ENCODE measurements around the gene NRL. TPM values are rescaled to one million over a fixed set of nuclear protein-coding genes. Genes with fewer than 3 reads are reported as not detected.

NRL gene
- polyA plus RNA-seq, 3 donors, result 1.1 to 1.5 (median 1.3) TPM

- Mint-ChIP-seq H3K4me3 (no peak overlapping the region), H3K36me3 (peaks cover 46 to 73% of the 10 kb centered on the region in 2 donors), H3K9me3 (no peaks in the 10 kb centered on the region), H3K27ac (peak overlapping the region in 6 of 7 donors; percentile 23 to 72 (median 41)), H3K27me3 (ENCODE audit: low read depth in 3 of 3) (peaks cover 0 to 5% (median 0%) of the 10 kb centered on the region in 3 donors), H3K4me1 (peaks cover 4% of the 10 kb centered on the region)
- H3K36me3 ChIP-seq (replicated peaks in 1 of 2; ENCODE audit: control insufficient read depth in 1 of 2, insufficient read depth in 2 of 2, low read length in 2 of 2), result peaks cover 51 to 61% of the 10 kb centered on the region in 2 donors
- WGBS (ENCODE audit: insufficient coverage), result 100% methylated on average over 4 of the region's 9 CpGs
- H3K4me3 ChIP-seq (replicated peaks in 1 of 3; ENCODE audit: low read depth in 2 of 3, low read length in 3 of 3), result no peak overlapping the region
- no peak overlapping the region for H2AFZ ChIP-seq (ENCODE audit: insufficient read depth, low read depth, low read length, poor library complexity, severe bottlenecking)
- no peaks in the 10 kb centered on the region for H3K79me2 ChIP-seq (ENCODE audit: insufficient read depth, low read length)
- H3K4me1 ChIP-seq (ENCODE audit: control insufficient read depth in 1 of 2, insufficient read depth in 2 of 2, low read length in 2 of 2), result no peaks in the 10 kb centered on the region
- TF ChIP-seq, protein P1, sequence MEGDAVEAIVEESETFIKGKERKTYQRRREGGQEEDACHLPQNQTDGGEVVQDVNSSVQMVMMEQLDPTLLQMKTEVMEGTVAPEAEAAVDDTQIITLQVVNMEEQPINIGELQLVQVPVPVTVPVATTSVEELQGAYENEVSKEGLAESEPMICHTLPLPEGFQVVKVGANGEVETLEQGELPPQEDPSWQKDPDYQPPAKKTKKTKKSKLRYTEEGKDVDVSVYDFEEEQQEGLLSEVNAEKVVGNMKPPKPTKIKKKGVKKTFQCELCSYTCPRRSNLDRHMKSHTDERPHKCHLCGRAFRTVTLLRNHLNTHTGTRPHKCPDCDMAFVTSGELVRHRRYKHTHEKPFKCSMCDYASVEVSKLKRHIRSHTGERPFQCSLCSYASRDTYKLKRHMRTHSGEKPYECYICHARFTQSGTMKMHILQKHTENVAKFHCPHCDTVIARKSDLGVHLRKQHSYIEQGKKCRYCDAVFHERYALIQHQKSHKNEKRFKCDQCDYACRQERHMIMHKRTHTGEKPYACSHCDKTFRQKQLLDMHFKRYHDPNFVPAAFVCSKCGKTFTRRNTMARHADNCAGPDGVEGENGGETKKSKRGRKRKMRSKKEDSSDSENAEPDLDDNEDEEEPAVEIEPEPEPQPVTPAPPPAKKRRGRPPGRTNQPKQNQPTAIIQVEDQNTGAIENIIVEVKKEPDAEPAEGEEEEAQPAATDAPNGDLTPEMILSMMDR (IDR thresholded peaks at IDR 0.05), result no peak
- no peak for DNase-seq
- no peaks in the 10 kb centered on the region for H4K20me1 ChIP-seq (ENCODE audit: insufficient read depth, low read length)
- no peak overlapping the region for H3K9ac ChIP-seq (ENCODE audit: insufficient read depth, low read length, poor library complexity, severe bottlenecking)
- peak overlapping the region in 1 of 2 donors; percentile 24 for H3K27ac ChIP-seq (ENCODE audit: low read depth in 1 of 2, low read length in 2 of 2)
- no peak overlapping the region for H3K4me2 ChIP-seq (replicated peaks; ENCODE audit: extremely low read depth, low read length, poor library complexity, severe bottlenecking)
- no peaks in the 10 kb centered on the region for H3K27me3 ChIP-seq (ENCODE audit: control insufficient read depth in 2 of 2, insufficient read depth in 2 of 2, low read length in 2 of 2)
- no peaks in the 10 kb centered on the region for H3K9me3 ChIP-seq (replicated peaks in 1 of 2; ENCODE audit: control insufficient read depth in 1 of 2, insufficient read depth in 1 of 2, low read length in 2 of 2)
- intact Hi-C loops (cut with micrococcal nuclease), result no loop called here
Measured at GRCh38 chr14:24123424-24124417, 9.0 kb upstream of the NRL start.

DNA sequence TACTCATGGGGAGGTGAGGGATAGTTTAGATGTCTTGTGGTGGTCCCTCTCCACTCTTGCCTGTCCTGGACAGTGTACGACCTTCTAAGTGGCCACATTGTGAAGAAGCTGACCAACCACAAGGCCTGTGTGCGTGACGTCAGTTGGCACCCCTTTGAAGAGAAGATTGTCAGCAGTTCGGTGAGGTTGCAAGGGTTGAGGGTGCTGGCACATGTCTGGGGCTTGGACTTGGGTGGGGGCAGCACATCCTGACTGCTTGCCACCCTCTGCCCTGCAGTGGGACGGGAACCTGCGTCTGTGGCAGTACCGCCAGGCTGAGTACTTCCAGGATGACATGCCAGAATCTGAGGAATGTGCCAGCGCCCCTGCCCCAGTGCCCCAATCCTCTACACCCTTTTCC is 8.1 kb upstream of the NRL start:
- Histone ChIP-seq H3K4me3 (replicated peaks in 1 of 3; ENCODE audit: low read depth in 2 of 3, low read length in 3 of 3) (no peak overlapping the region), H3K36me3 (replicated peaks in 1 of 2; ENCODE audit: control insufficient read depth in 1 of 2, insufficient read depth in 2 of 2, low read length in 2 of 2) (peaks cover 59 to 69% of the 10 kb centered on the region in 2 donors), H3K79me2 (ENCODE audit: insufficient read depth, low read length) (no peaks in the 10 kb centered on the region), H3K9me3 (replicated peaks in 1 of 2; ENCODE audit: control insufficient read depth in 1 of 2, insufficient read depth in 1 of 2, low read length in 2 of 2) (no peaks in the 10 kb centered on the region), H3K27me3 (ENCODE audit: control insufficient read depth in 2 of 2, insufficient read depth in 2 of 2, low read length in 2 of 2) (no peaks in the 10 kb centered on the region), H3K9ac (ENCODE audit: insufficient read depth, low read length, poor library complexity, severe bottlenecking) (no peak overlapping the region), H2AFZ (ENCODE audit: insufficient read depth, low read depth, low read length, poor library complexity, severe bottlenecking) (no peak overlapping the region), H3K27ac (ENCODE audit: low read depth in 1 of 2, low read length in 2 of 2) (no peak overlapping the region), H3K4me2 (replicated peaks; ENCODE audit: extremely low read depth, low read length, poor library complexity, severe bottlenecking) (no peak overlapping the region), H4K20me1 (ENCODE audit: insufficient read depth, low read length) (no peaks in the 10 kb centered on the region), H3K4me1 (ENCODE audit: control insufficient read depth in 1 of 2, insufficient read depth in 2 of 2, low read length in 2 of 2) (no peaks in the 10 kb centered on the region)
- TF ChIP-seq, protein P1 (IDR thresholded peaks at IDR 0.05), result no peak
- peak overlapping the region in 2 of 7 donors; percentile 39 to 57 for H3K27ac Mint-ChIP-seq
- intact Hi-C loops (cut with micrococcal nuclease), result no loop called here
- no peak overlapping the region for H3K4me3 Mint-ChIP-seq
- no peak for DNase-seq
- peaks cover 55 to 82% of the 10 kb centered on the region in 2 donors for H3K36me3 Mint-ChIP-seq
- 93% methylated on average over 6 of the region's 8 CpGs for WGBS (ENCODE audit: insufficient coverage)
- H3K27me3 Mint-ChIP-seq (ENCODE audit: low read depth in 3 of 3), result peaks cover 0 to 5% (median 0%) of the 10 kb centered on the region in 3 donors
- H3K4me1 Mint-ChIP-seq, result peaks cover 4% of the 10 kb centered on the region
- H3K9me3 Mint-ChIP-seq, result no peaks in the 10 kb centered on the region

Measured in CD14-positive monocyte (primary cell).